A549 (cell line): Measurements from ENCODE around the gene DUSP1.

Source experiments
- CEBPB ChIP-seq, 2 experiments: fragments of >200 bp in 1 of 2; sonication (Bioruptor Twin) in 1 of 2; formaldehyde crosslinking in 1 of 2; IDR thresholded peaks; 2 replicates each; pipeline ENCODE4 v1.6.1; 2012 to 2016
- CTCF ChIP-seq: fragments of >200 bp; sonication (Bioruptor Twin); formaldehyde crosslinking; IDR thresholded peaks from 3 replicates; pipeline ENCODE4 v1.5.1; 2016
- PHF8 ChIP-seq: fragments of 200-600 bp; sonication (generic); IDR thresholded peaks from 2 replicates; pipeline ENCODE4 v1.6.1; 2016; ENCODE audit warnings: low read depth, mild to moderate bottlenecking, antibody characterized with exemption, moderate library complexity, borderline replicate concordance
- POLR2A ChIP-seq: IDR thresholded peaks from 2 replicates; pipeline ENCODE4 v1.6.1; 2012; ENCODE audit warnings: mild to moderate bottlenecking, low read length
- RCOR1 ChIP-seq: fragments of 150-350 bp; IDR thresholded peaks from 2 replicates; pipeline ENCODE4 v1.6.1; 2014; ENCODE audit warnings: antibody characterized with exemption, low read length, low read depth
- REST ChIP-seq: fragments of 200-600 bp; sonication (generic); IDR thresholded peaks from 2 replicates; pipeline ENCODE4 v1.6.1; 2016; ENCODE audit warnings: antibody characterized with exemption, mild to moderate bottlenecking, moderate library complexity
- SMC3 ChIP-seq: fragments of >200 bp; sonication (Bioruptor Twin); formaldehyde crosslinking; IDR thresholded peaks from 3 replicates; pipeline ENCODE4 v1.6.1; 2018; ENCODE audit warnings: inconsistent platforms

GRCh38 chr5:172820046-172820767 lies 49.2 kb upstream of the DUSP1 start:
- TF ChIP-seq RCOR1 (no peak), POLR2A (no peak), CTCF (no peak), CEBPB (IDR thresholded peaks at IDR 0.05) (no peak), PHF8 (no peak), SMC3 (no peak), REST (no peak)
